Karpas-422 (cell line): Measurements from ENCODE around the gene GABPB2. TPM values are rescaled to one million over a fixed set of nuclear protein-coding genes. Genes with fewer than 3 reads are reported as not detected.

Source experiments
- DNase-seq: peaks from one replicate; pipeline ENCODE4 v3.0.0-alpha.2; 2015
- H2AFZ ChIP-seq: fragments of 200-600 bp; sonication (generic); 2 replicates; pipeline ENCODE4 v1.6.1; 2014; ENCODE audit warnings: antibody characterized with exemption, low read length, mixed read lengths
- H3K27ac ChIP-seq: fragments of 200-600 bp; sonication (generic); 2 replicates; pipeline ENCODE4 v1.5.1; 2014; ENCODE audit warnings: mild to moderate bottlenecking, low read length, moderate library complexity
- H3K27me3 ChIP-seq: fragments of 200-600 bp; sonication (generic); 2 replicates; pipeline ENCODE4 v1.6.1; 2014; ENCODE audit warnings: low read length, mixed read lengths
- H3K36me3 ChIP-seq: fragments of 200-600 bp; sonication (generic); 2 replicates; pipeline ENCODE4 v1.6.1; 2014; ENCODE audit warnings: low read length, mixed read lengths; ENCODE audit not compliant: insufficient read depth
- H3K4me1 ChIP-seq: fragments of 200-600 bp; sonication (generic); 2 replicates; pipeline ENCODE4 v1.6.1; 2014; ENCODE audit warnings: mild to moderate bottlenecking, low read length, mixed read lengths
- H3K4me2 ChIP-seq: fragments of 200-600 bp; sonication (generic); 2 replicates; pipeline ENCODE4 v1.6.1; 2014; ENCODE audit warnings: low read length, low read depth, mild to moderate bottlenecking; ENCODE audit not compliant: poor library complexity, severe bottlenecking
- H3K4me3 ChIP-seq: fragments of 200-600 bp; sonication (generic); 2 replicates; pipeline ENCODE4 v1.5.1; 2014; ENCODE audit warnings: mild to moderate bottlenecking, antibody characterized with exemption, low read length, mixed read lengths
- H3K79me2 ChIP-seq: fragments of 200-600 bp; sonication (generic); 2 replicates; pipeline ENCODE4 v1.6.1; 2014; ENCODE audit warnings: mild to moderate bottlenecking, low read length, mixed read lengths
- H3K9ac ChIP-seq: fragments of 200-600 bp; sonication (generic); 2 replicates; pipeline ENCODE4 v1.6.0; 2014; ENCODE audit warnings: low read length
- H3K9me2 ChIP-seq: fragments of 200-600 bp; sonication (generic), shearing (Covaris generic); replicated peaks from 2 replicates; pipeline ENCODE4 v1.6.0; 2014; ENCODE audit warnings: mild to moderate bottlenecking, low read length, moderate library complexity; ENCODE audit not compliant: insufficient read depth
- H3K9me3 ChIP-seq: fragments of 300-700, 200-600 bp; sonication (generic); 2 replicates; pipeline ENCODE4 v1.6.1; 2014; ENCODE audit warnings: low read length, mixed read lengths
- H4K20me1 ChIP-seq: fragments of 200-600 bp; sonication (generic); 2 replicates; pipeline ENCODE4 v1.6.1; 2014; ENCODE audit warnings: mild to moderate bottlenecking, antibody characterized with exemption, low read length, low read depth; ENCODE audit not compliant: insufficient read depth
- total RNA-seq: library from RNA; depleted of rRNA; stranded (reverse); fragments of >200 nt; shearing (Covaris generic); gene quantifications from 2 replicates; pipeline ENCODE4 v1.2.3, GENCODE V29; 2014; ENCODE audit warnings: low replicate concordance

Gene GABPB2
- total RNA-seq, 1 experiment from 2014 or later: 6.9 TPM

GRCh38 chr1:151104630-151105029 lies 34.1 kb downstream of the GABPB2 start:
- Histone ChIP-seq H3K27ac (no peak overlapping the region), H3K9ac (no peak overlapping the region), H3K4me3 (no peak overlapping the region), H3K4me1 (no peaks in the 10 kb centered on the region), H3K9me2 (no peaks in the 10 kb centered on the region), H3K4me2 (no peak overlapping the region), H3K27me3 (no peaks in the 10 kb centered on the region), H3K36me3 (no peaks in the 10 kb centered on the region), H3K9me3 (no peaks in the 10 kb centered on the region), H2AFZ (no peak overlapping the region), H3K79me2 (no peaks in the 10 kb centered on the region), H4K20me1 (no peaks in the 10 kb centered on the region)
- no peak for DNase-seq

GRCh38 chr1:151106894-151107293 lies 36.3 kb downstream of the GABPB2 start:
- H2AFZ ChIP-seq: no peak overlapping the region
- H3K27ac ChIP-seq: no peak overlapping the region
- H4K20me1 ChIP-seq: no peaks in the 10 kb centered on the region
- H3K4me3 ChIP-seq: no peak overlapping the region
- H3K9me2 ChIP-seq: no peaks in the 10 kb centered on the region
- no peaks in the 10 kb centered on the region for H3K27me3 ChIP-seq
- no peaks in the 10 kb centered on the region for H3K9me3 ChIP-seq
- H3K4me1 ChIP-seq: no peaks in the 10 kb centered on the region
- no peak overlapping the region for H3K9ac ChIP-seq
- no peak overlapping the region for H3K4me2 ChIP-seq
- no peaks in the 10 kb centered on the region for H3K79me2 ChIP-seq
- DNase-seq: no peak
- H3K36me3 ChIP-seq: no peaks in the 10 kb centered on the region

DNA sequence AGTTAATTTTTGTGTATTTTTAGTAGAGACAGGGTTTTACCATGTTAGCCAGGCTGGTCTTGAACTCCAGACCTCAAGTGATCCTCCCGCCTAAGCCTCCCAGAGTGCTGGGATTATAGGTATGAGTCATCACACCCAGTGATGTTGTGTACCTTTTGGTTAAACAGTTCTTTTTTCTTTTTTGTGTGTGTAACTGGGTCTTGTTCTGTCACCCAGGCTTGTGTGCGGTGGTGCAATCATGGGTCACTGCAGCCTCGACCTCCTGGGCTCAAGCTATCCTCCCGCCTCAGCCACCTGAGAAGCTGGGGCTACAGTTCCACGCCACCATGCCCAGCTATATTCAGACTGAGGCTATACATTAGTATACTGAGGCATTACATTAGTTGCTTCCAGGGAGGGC lies 37.8 kb downstream of the GABPB2 start:
- no peak overlapping the region for H2AFZ ChIP-seq
- no peak for DNase-seq
- no peaks in the 10 kb centered on the region for H4K20me1 ChIP-seq
- H3K9me3 ChIP-seq: no peaks in the 10 kb centered on the region
- no peaks in the 10 kb centered on the region for H3K9me2 ChIP-seq
- no peaks in the 10 kb centered on the region for H3K79me2 ChIP-seq
- H3K4me1 ChIP-seq: no peaks in the 10 kb centered on the region
- H3K4me3 ChIP-seq: no peak overlapping the region
- H3K9ac ChIP-seq: no peak overlapping the region
- H3K4me2 ChIP-seq: no peak overlapping the region
- no peak overlapping the region for H3K27ac ChIP-seq
- H3K36me3 ChIP-seq: no peaks in the 10 kb centered on the region
- H3K27me3 ChIP-seq: no peaks in the 10 kb centered on the region

GRCh38 chr1:151113877-151114276 lies 43.3 kb downstream of the GABPB2 start:
- no peak overlapping the region for H3K4me2 ChIP-seq
- H3K27ac ChIP-seq: no peak overlapping the region
- no peaks in the 10 kb centered on the region for H3K27me3 ChIP-seq
- H3K9me2 ChIP-seq: no peaks in the 10 kb centered on the region
- H4K20me1 ChIP-seq: no peaks in the 10 kb centered on the region
- H3K36me3 ChIP-seq: no peaks in the 10 kb centered on the region
- no peak for DNase-seq
- no peaks in the 10 kb centered on the region for H3K9me3 ChIP-seq
- no peak overlapping the region for H2AFZ ChIP-seq
- no peaks in the 10 kb centered on the region for H3K79me2 ChIP-seq
- no peaks in the 10 kb centered on the region for H3K4me1 ChIP-seq
- no peak overlapping the region for H3K4me3 ChIP-seq
- H3K9ac ChIP-seq: no peak overlapping the region

- Histone ChIP-seq H4K20me1 (no peaks in the 10 kb centered on the region), H3K9ac (no peak overlapping the region), H3K4me1 (no peaks in the 10 kb centered on the region), H3K4me2 (no peak overlapping the region), H3K36me3 (no peaks in the 10 kb centered on the region), H3K79me2 (no peaks in the 10 kb centered on the region), H3K27me3 (no peaks in the 10 kb centered on the region), H3K4me3 (no peak overlapping the region), H3K9me3 (no peaks in the 10 kb centered on the region), H2AFZ (no peak overlapping the region), H3K27ac (no peak overlapping the region), H3K9me2 (no peaks in the 10 kb centered on the region)
- DNase-seq: no peak
Observed at GRCh38 chr1:151124763-151125403, 54.3 kb downstream of the GABPB2 start.

DNA sequence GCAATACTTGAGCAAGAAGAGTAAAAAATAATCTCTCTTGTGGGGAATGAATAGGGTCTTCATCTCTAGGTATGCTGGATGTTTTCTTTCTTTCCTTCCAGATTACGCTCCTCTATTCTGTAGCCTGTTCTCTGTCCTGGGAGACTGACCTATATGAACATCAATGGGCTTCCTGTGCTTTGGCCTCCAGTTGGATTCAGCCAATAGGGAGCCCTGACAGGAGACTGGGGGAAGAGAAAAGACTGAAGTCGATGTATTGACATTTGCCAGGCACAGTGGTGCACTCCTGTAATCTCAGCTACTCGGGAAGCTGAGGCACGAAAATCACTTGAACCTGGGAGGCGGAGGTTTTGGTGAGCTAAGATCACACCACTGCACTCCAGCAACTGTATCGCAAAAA lies 58.2 kb downstream of the GABPB2 start:
- H3K9ac ChIP-seq: no peak overlapping the region
- no peak overlapping the region for H3K4me3 ChIP-seq
- H2AFZ ChIP-seq: no peak overlapping the region
- no peaks in the 10 kb centered on the region for H3K36me3 ChIP-seq
- no peak overlapping the region for H3K27ac ChIP-seq
- no peak for DNase-seq
- no peaks in the 10 kb centered on the region for H3K27me3 ChIP-seq
- no peaks in the 10 kb centered on the region for H4K20me1 ChIP-seq
- no peaks in the 10 kb centered on the region for H3K79me2 ChIP-seq
- H3K9me2 ChIP-seq: no peaks in the 10 kb centered on the region
- no peaks in the 10 kb centered on the region for H3K9me3 ChIP-seq
- no peaks in the 10 kb centered on the region for H3K4me1 ChIP-seq
- no peak overlapping the region for H3K4me2 ChIP-seq

GRCh38 chr1:151130987-151131586 lies 60.5 kb downstream of the GABPB2 start:
- H3K9me3 ChIP-seq: no peaks in the 10 kb centered on the region
- H3K27ac ChIP-seq: no peak overlapping the region
- DNase-seq: no peak
- no peaks in the 10 kb centered on the region for H4K20me1 ChIP-seq
- H3K36me3 ChIP-seq: no peaks in the 10 kb centered on the region
- no peak overlapping the region for H3K9ac ChIP-seq
- H3K79me2 ChIP-seq: no peaks in the 10 kb centered on the region
- H3K4me1 ChIP-seq: no peaks in the 10 kb centered on the region
- H3K9me2 ChIP-seq: no peaks in the 10 kb centered on the region
- no peak overlapping the region for H3K4me3 ChIP-seq
- no peak overlapping the region for H2AFZ ChIP-seq
- H3K4me2 ChIP-seq: no peak overlapping the region
- no peaks in the 10 kb centered on the region for H3K27me3 ChIP-seq

DNA sequence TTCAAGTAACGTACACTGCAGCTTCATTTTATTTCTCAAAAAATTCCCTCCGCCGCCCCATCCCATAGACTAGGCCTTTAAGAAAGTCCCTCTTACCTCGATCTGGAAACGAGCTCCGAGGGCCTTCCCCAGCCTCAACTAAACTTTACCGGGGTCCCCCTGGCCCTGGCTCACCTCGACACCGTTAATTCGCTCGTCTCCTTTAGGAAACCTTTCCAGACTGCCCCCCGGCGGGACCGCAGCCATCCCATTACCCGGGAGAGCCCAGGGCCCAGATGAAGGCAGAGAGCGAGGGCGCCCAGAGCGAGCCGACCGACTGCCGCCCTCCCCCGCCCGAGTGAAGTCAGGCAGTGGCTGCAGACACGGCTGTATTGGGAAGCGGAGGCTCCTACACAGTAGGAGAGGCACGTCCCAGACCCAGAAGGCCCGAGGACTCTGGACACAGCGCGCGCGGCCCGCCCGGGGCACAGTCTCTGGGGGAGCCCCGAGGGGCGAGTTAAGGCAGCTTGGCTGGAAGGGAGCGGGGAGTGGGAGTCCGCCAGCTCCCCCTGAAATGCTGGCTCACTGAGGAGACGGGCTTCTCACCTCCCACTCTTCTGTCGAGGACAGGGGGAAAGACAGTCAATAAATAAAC lies 61.3 kb downstream of the GABPB2 start:
- H3K4me3 ChIP-seq: no peak overlapping the region
- DNase-seq: no peak
- H3K4me1 ChIP-seq: no peaks in the 10 kb centered on the region
- no peaks in the 10 kb centered on the region for H3K9me3 ChIP-seq
- no peaks in the 10 kb centered on the region for H3K27me3 ChIP-seq
- H3K9me2 ChIP-seq: no peaks in the 10 kb centered on the region
- no peaks in the 10 kb centered on the region for H3K36me3 ChIP-seq
- no peaks in the 10 kb centered on the region for H3K79me2 ChIP-seq
- no peak overlapping the region for H3K4me2 ChIP-seq
- no peak overlapping the region for H3K9ac ChIP-seq
- no peaks in the 10 kb centered on the region for H4K20me1 ChIP-seq
- H3K27ac ChIP-seq: no peak overlapping the region
- H2AFZ ChIP-seq: no peak overlapping the region
